Endodermal cell (in vitro differentiated cells): Measurements from ENCODE around the gene NIN. TPM values are rescaled to one million over a fixed set of nuclear protein-coding genes. Genes with fewer than 3 reads are reported as not detected.

Source experiments
- DNase-seq: peaks from one replicate; pipeline ENCODE4 v3.0.0-alpha.2; 2017
- H3K27ac ChIP-seq: 2 replicates; pipeline ENCODE4 v1.5.1; 2013; ENCODE audit warnings: mild to moderate bottlenecking, low read depth, low read length, moderate library complexity
- H3K27me3 ChIP-seq: 2 replicates; pipeline ENCODE4 v1.6.1; 2013; ENCODE audit warnings: mild to moderate bottlenecking, low read length, moderate library complexity; ENCODE audit not compliant: insufficient read depth, control insufficient read depth, poor library complexity, severe bottlenecking
- H3K36me3 ChIP-seq: 2 replicates; pipeline ENCODE4 v1.7.0; 2013; ENCODE audit warnings: mild to moderate bottlenecking, low read length, moderate library complexity; ENCODE audit not compliant: control insufficient read depth, insufficient read depth
- H3K4me1 ChIP-seq: one replicate; pipeline ENCODE4 v1.7.0; 2013; ENCODE audit warnings: low read length; ENCODE audit not compliant: control insufficient read depth, insufficient read depth
- H3K4me3 ChIP-seq: 2 replicates; pipeline ENCODE4 v1.5.1; 2013; ENCODE audit warnings: mild to moderate bottlenecking, low read length, moderate library complexity
- H3K9ac ChIP-seq: 2 replicates; pipeline ENCODE4 v1.6.1; 2013; ENCODE audit warnings: mild to moderate bottlenecking, low read length, moderate library complexity; ENCODE audit not compliant: poor library complexity, severe bottlenecking; ENCODE audit errors: extremely low read depth
- H3K9me3 ChIP-seq: 2 replicates; pipeline ENCODE4 v1.6.1; 2013; ENCODE audit warnings: mild to moderate bottlenecking, low read length, moderate library complexity; ENCODE audit not compliant: control insufficient read depth
- H3K27ac Mint-ChIP-seq: 2 replicates; pipeline ENCODE4 v1.8.0; 2020; ENCODE audit warnings: mixed read lengths
- H3K27me3 Mint-ChIP-seq: 2 replicates; pipeline ENCODE4 v1.8.0; 2021; ENCODE audit warnings: mild to moderate bottlenecking, mixed read lengths; ENCODE audit not compliant: insufficient read depth
- H3K36me3 Mint-ChIP-seq: 2 replicates; pipeline ENCODE4 v1.8.0; 2020; ENCODE audit warnings: low read depth, mixed read lengths
- H3K4me1 Mint-ChIP-seq: 2 replicates; pipeline ENCODE4 v1.8.0; 2020; ENCODE audit warnings: mixed read lengths
- H3K4me3 Mint-ChIP-seq: 2 replicates; pipeline ENCODE4 v1.8.0; 2020; ENCODE audit warnings: mild to moderate bottlenecking, moderate library complexity, mixed read lengths
- H3K9me3 Mint-ChIP-seq: 2 replicates; pipeline ENCODE4 v1.8.0; 2020; ENCODE audit warnings: mild to moderate bottlenecking, mixed read lengths
- CTCF ChIP-seq: fragments of 200-600 bp; sonication (generic); conservative IDR thresholded peaks from 2 replicates; pipeline ENCODE4 v1.5.0; 2021; ENCODE audit warnings: antibody characterized with exemption, mild to moderate bottlenecking
- WGBS, 2 experiments: methylation state at CpG; one replicate each; pipeline versions ENCODE4 v1.1.5 to v1.1.7; 2013; ENCODE audit warnings: missing lambda C conversion rate in 2 of 2, mixed read lengths in 1 of 2; ENCODE audit not compliant: insufficient coverage in 1 of 2, insufficient read length in 1 of 2; 5-methylcytosine and 5-hydroxymethylcytosine counted together
- total RNA-seq, 2 donors: library from RNA; stranded (reverse); fragmentation: NEBNext Ultra II Directional in 1 of 2; extraction: Animal tissue kit (Norgen Biotek cat#: 25700) in 1 of 2; gene quantifications; 2 replicates in 1 of 2; 3 replicates in 1 of 2; pipeline ENCODE4 v1.2.1, GENCODE V29; 2021

Gene NIN
- total RNA-seq, 2 donors from 2014 or later: 3.3 to 4.1 TPM

DNA sequence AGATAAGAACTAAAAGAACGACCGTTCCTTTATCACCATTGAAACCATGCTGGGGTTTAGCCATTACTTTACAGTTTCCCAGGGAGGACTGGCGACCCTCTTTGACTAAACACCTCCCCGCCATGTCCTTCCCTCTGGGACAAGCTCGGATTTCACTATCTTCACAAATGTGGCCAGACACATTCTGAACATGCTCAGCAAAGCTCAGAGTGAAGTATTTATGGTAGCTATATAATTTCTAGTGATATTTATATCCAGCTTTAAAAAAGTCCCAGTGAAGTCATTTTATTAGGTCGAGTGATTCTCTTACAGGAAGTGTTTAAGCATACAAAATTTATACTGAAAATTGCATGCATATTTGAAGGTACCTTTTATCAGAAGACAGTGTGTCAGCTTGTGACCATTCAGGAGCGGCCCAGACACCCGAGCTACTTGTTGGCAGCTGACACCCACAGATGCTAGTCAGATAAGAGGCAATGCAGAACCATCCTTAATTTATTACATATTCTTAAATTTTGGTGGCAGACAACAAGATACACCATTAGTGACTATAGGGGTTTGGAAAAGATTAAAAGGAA lies 36.8 kb downstream of the NIN start:
- no peaks in the 10 kb centered on the region for H3K36me3 Mint-ChIP-seq
- Histone ChIP-seq H3K9ac (no peak overlapping the region), H3K36me3 (no peaks in the 10 kb centered on the region), H3K4me3 (no peak overlapping the region), H3K27me3 (peaks cover 4% of the 10 kb centered on the region), H3K4me1 (no peaks in the 10 kb centered on the region), H3K27ac (no peak overlapping the region), H3K9me3 (no peaks in the 10 kb centered on the region)
- peaks cover 20% of the 10 kb centered on the region for H3K4me1 Mint-ChIP-seq
- WGBS, 2 experiments: 78 to 90% methylated on average over 8 of the region's 8 CpGs
- H3K9me3 Mint-ChIP-seq: no peaks in the 10 kb centered on the region
- no peak overlapping the region for H3K4me3 Mint-ChIP-seq
- peaks cover 55% of the 10 kb centered on the region for H3K27me3 Mint-ChIP-seq
- TF ChIP-seq CTCF: no peak
- no peak for DNase-seq
- H3K27ac Mint-ChIP-seq: no peak overlapping the region

DNA sequence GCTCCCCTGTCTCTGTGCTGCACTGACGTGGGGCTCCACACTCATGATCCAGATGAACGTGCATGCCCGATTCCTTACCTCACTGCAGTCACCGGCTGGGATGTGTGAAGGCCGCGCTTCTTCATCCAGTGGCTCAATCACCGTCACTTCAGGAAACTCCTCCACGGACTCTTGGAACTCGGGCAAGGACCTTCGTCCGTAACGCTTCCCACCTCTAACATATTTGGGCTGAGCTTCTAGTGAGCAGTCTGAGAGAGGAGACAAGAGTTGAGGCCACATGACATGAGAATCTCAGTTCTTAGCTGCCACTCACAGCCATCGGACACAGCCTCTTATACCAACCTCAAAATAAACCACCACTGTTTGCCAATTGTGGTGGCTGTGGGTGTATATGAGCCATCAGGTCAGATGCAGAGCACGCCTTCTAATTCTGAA lies 38.3 kb downstream of the NIN start:
- Mint-ChIP-seq H3K4me1 (peaks cover 15% of the 10 kb centered on the region), H3K4me3 (no peak overlapping the region), H3K36me3 (no peaks in the 10 kb centered on the region), H3K9me3 (no peaks in the 10 kb centered on the region), H3K27ac (no peak overlapping the region), H3K27me3 (peaks cover 44% of the 10 kb centered on the region)
- H3K9ac ChIP-seq: no peak overlapping the region
- H3K4me3 ChIP-seq: no peak overlapping the region
- no peaks in the 10 kb centered on the region for H3K36me3 ChIP-seq
- DNase-seq: no peak
- no peaks in the 10 kb centered on the region for H3K9me3 ChIP-seq
- no peak for TF ChIP-seq CTCF
- no peak overlapping the region for H3K27ac ChIP-seq
- 94 to 98% methylated on average over 13 to 14 of the region's 14 CpGs for WGBS, 2 experiments
- no peaks in the 10 kb centered on the region for H3K4me1 ChIP-seq
- H3K27me3 ChIP-seq: no peaks in the 10 kb centered on the region

GRCh38 chr14:50792051-50792477 lies 38.9 kb downstream of the NIN start:
- Histone ChIP-seq H3K9ac (no peak overlapping the region), H3K27me3 (no peaks in the 10 kb centered on the region), H3K27ac (no peak overlapping the region), H3K4me1 (no peaks in the 10 kb centered on the region), H3K36me3 (no peaks in the 10 kb centered on the region), H3K9me3 (no peaks in the 10 kb centered on the region), H3K4me3 (no peak overlapping the region)
- H3K9me3 Mint-ChIP-seq: no peaks in the 10 kb centered on the region
- peaks cover 40% of the 10 kb centered on the region for H3K27me3 Mint-ChIP-seq
- H3K27ac Mint-ChIP-seq: no peak overlapping the region
- no peak for DNase-seq
- H3K36me3 Mint-ChIP-seq: no peaks in the 10 kb centered on the region
- H3K4me1 Mint-ChIP-seq: peaks cover 16% of the 10 kb centered on the region
- TF ChIP-seq CTCF: no peak
- WGBS, 2 experiments: 92 to 100% methylated on average over 3 to 6 of the region's 6 CpGs
- H3K4me3 Mint-ChIP-seq: no peak overlapping the region
